WI38 (cell line): ENCODE measurements around the gene GRIK4.

Experiments
- H3K4me3 ChIP-seq: 2 replicates; pipeline ENCODE4 v1.5.1; 2011; ENCODE audit warnings: low read depth, mild to moderate bottlenecking, control low read depth, low read length
- CTCF ChIP-seq: IDR thresholded peaks from 2 replicates; pipeline ENCODE4 v1.5.1; 2012; ENCODE audit warnings: low read depth, mild to moderate bottlenecking, control low read depth, low read length

GRIK4 gene

GRCh38 chr11:120919045-120919444, 407.5 kb downstream of the GRIK4 start:
- H3K4me3 ChIP-seq = no peak overlapping the region
- no peak for TF ChIP-seq CTCF

- TF ChIP-seq CTCF = no peak
- H3K4me3 ChIP-seq = no peak overlapping the region
These were observed 408.0 kb downstream of the GRIK4 start for GRCh38 chr11:120919566-120919965.

DNA sequence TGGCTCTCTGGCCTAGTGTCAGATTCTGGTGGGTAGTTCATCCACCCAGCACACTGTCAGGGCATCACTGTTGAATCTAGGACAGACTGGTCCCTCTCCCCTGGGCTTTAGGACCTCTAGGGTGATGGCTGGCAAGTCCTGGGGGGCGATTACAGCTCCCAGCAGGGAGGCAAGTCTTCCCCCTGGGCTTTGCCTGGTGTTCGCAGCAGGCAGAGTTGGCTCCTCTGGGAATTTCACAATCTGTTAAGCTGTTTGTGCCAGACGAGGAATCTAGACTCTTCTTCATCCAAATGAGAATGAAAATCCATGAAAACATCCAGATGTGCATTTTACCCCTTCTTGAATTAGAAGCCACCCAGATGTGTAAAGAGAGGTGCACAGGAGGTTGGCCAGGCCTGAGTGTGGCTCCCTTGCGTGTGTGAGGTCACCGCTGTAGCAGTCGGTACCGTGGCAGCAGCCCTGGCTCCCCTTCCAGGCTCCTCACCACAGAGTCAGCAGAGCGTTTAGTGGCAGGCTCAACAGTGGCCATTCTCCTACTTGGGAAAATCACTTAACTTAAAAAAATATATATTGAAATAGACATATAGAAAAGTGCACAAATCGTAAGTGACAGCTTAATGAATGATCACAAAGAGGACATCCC, 412.4 kb downstream of the GRIK4 start:
- no peak overlapping the region for H3K4me3 ChIP-seq
- TF ChIP-seq CTCF = no peak

GRCh38 chr11:120925944-120926343, 414.4 kb downstream of the GRIK4 start:
- TF ChIP-seq CTCF = no peak
- no peak overlapping the region for H3K4me3 ChIP-seq

DNA sequence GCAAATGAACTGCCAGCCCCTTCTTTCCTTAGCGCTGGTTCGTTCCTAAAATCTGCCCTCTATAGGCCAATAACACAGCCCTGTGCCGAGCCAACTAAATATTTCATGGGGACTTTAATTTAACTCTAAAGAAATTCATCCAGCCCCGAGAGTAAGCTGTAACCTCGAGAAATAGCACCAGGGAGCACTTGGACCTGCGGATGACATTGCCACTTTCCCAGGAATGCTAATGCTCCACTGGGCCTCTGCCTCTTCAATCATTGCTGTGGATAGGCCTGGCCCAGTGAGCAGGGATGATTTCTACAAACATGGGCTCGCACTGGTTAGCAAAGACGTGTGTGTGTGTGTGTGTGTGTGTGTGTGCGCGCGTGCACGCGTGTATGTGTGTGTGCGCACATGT, 417.1 kb downstream of the GRIK4 start:
- no peak for TF ChIP-seq CTCF

GRCh38 chr11:120929090-120929489, 417.5 kb downstream of the GRIK4 start:
- no peak for TF ChIP-seq CTCF
- H3K4me3 ChIP-seq = no peak overlapping the region

More for the DNA sequence above, 417.1 kb downstream of the GRIK4 start:
- H3K4me3 ChIP-seq = no peak overlapping the region

DNA sequence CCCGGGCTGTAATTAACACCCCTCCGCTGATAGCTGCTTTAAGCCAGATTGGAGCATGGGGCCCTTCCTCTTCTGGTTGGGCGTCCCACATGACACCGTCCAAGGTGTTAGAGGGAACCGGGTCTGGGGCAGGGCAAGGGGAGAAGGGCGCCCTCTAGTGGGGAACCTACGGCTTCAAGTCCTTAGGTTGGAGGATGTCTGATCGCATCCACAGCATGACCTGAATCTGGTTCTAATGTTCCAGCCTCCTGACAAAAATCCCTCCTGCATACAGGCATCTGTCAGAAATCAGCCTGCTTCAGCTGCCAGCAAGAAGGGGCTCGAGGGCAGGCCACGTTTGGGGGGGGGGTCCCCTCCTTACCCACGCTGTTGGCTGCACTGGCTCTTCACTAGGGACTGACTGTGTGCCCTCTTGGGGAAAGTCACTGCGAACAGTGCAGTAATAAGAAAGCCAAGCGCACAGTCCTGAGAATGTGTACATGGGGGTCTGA, 418.2 kb downstream of the GRIK4 start:
- no peak overlapping the region for H3K4me3 ChIP-seq
- peak; percentile 62 for TF ChIP-seq CTCF
